HK-2 (cell line): ENCODE measurements around the gene RIMS3.
"Not testable (repeated sequence)": the region's sequence is repeated elsewhere in the genome, so short reads cannot be mapped to it uniquely, and the experiment has no call there.

Source experiments
- DNase-seq: peaks from one replicate; pipeline ENCODE4 v3.0.0-alpha.2; 2018; ENCODE audit not compliant: unreplicated experiment

RIMS3 gene

DNA sequence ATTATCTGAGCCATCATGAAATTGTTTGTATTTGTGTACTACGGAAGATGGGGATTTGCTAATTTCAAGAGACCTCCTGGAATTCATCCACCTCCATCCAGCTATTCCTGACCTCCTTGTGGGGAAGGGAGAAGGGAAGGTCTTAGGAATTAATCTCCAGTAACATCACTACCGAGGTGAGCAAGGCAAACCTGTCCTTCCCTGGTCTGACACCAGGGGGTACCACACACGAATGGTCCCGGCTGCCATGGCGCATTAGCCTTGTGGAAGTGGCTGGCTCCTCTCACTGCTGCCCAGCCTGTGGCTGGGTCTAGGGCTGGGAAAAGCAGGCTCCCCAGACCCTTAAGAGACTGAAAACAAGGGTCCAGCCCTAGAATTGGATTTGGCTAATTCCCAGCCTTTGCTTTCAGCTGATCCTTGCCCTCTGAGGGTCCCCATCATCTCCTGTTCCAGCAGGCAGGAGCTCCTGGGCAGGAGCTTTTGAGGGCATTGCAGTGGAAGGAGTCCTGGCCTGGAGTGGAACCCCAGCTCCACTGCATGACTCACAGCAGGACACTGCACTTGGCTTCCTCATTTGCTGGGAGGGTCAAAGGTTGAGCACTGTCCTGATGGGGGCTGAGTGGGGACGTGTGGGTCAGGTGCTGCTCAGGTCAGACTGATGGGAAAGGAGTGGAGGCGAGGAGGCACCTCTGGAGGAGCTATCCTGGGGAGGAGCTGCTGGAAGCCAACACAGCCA is 34.8 kb downstream of the RIMS3 start:
- no peak for DNase-seq

DNA sequence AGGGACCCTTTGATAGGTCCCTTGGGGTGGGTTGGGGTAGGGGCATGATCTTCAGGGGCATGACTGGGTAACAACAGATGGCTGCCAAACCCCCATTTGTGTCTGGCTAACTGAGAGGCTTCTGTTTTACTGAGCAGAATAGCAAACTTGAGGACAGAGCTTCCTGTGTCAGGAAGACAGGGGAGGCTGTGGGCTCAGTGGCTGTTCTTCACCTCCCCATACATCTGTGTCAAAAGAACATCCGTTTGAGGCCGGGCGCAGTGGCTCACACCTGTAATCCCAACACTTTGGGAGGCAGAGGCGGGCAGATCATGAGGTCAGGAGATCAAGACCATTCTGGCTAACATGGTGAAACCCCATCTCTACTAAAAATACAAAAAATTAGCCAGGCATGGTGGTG is 35.9 kb downstream of the RIMS3 start:
- DNase-seq: not testable (repeated sequence)

DNA sequence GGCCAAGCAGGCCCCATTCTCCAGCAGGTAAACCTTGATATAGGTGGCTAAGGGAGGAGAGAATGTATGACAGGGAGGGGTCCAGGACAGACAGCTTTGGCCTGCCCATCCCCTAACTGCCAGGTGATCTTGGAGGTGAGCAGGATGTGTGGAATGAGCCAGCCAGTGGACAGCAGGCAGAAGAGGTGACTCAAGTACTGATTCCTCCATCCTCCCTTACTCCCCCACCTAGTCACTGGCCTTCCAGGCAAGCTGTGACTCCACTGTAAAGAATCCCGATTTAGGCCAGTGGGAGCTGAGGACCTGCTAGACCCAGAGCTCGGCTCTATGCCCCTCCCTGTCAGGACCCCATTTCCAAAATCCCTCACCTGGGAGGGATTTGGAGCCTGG is 36.6 kb downstream of the RIMS3 start:
- DNase-seq: no peak

DNA sequence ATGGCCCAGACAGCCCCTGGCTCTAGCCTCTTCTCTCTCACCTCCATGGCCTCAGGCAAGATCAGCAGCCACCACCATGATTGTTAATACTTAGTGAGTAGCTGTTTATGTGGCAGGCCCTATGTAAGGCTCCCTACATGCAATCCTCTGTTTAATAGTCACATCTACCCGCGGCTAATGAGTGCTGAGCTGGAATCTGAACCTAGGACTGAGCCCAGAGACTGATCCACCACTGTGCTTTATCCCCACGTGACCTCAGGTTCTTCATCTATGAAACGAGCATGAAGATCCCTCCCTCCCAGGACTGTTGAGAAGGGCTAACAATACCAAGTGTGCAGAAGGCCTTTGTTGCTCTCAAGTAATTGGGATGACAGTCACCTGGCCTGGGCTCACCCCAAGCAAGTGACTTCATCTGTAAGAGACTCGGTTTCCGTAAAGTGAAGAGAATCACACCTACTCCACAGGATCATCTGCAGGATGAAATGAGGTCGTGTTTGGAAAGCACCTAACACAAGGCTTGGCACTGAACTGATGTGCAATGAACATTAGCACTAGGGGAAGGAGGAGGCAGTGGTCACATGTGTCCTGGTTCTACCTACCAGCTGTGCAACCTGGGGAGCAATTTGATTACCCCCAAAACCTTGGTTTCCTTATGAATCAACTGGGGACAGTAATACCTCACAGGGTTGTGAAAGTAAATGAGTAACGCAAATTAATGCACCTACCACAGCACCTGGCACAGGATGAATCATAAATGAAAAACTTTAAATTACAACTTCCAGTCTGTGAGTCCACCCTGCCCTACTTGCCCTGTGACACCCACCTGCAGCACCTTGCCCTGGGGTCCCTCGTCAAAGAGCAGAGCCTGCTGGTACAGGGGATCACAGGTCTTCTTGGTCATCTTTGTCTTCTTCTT is 37.2 kb downstream of the RIMS3 start:
- DNase-seq: no peak

DNA sequence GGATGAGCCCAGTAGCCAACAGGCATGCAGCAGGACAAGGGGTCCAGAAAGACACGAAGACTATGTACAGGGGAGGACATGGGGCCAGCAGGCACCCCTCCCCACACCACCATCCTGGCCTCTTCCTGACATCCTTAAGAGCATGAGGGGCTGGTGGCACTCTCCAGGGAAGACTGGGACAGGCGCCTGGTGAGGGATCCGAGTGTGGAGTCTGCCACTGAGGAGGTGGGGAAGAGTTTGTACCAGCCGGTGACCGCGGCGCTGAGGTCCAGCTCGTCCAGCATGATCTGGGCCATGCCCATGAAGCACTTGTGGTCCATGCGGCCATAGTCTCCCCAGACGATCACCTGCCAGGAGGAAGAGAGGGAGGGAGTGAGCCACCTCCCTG is 39.1 kb downstream of the RIMS3 start:
- DNase-seq: no peak

DNA sequence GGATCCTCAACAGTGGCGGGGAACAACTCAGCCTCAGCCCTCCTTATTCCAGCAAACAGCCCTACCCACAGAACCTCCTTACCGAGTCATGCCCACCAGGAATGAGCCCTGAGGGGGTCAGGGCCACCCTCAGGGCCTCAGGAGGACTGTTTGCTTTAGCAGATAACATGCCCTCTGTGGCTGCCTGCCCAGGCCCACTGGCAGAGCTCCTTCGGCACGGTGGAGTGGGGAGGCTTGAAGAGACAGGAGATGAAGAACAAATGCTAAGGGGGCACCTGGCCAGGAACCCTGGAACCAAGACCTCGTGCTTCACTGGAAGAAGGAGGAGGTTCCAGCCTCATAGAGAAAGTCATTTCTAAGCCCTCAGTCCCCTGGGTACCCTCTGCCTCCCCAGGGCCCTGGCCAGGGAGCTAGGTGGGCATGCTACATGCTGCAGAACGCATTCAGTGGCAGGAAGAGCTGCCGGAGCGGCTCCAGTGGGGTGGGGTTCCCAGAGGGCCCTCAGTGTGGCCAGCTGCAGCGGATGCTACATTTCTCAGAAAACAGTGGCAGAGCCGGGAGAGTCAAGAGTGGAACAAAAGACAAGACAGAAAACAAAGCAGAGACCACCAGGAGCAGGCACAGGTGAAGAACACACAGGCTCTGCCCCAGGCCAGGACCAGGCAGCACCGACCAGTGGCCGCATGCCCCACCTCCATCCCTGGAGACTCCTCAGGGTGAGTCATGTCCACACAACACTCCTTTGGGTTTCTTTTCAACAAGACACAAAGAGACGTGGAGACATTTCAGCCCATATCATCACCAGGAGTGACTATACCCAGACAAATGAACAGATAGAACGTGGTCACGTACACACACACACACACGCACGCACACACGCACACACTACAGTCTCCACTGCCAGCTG is 39.8 kb downstream of the RIMS3 start:
- DNase-seq: no peak

DNA sequence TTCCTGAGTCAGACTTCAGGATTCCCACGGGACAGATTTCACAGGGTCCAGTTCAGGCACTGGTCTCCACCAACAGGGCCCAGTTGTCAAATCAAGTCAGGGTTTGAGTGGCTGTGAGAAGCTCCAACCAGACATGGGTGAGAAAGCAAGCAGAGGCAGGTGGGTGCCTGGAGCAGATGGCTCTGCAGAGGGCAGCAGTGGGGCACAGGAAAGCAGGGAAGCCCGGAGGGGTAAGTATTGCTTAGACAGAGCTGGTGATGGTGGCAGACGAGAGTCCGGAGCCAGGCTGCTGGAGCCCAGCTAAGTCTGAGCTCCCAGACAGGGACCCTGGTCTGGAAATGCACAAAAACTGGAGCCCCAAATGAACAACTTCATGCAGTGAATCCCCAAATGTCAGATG is 40.4 kb downstream of the RIMS3 start:
- no peak for DNase-seq

DNA sequence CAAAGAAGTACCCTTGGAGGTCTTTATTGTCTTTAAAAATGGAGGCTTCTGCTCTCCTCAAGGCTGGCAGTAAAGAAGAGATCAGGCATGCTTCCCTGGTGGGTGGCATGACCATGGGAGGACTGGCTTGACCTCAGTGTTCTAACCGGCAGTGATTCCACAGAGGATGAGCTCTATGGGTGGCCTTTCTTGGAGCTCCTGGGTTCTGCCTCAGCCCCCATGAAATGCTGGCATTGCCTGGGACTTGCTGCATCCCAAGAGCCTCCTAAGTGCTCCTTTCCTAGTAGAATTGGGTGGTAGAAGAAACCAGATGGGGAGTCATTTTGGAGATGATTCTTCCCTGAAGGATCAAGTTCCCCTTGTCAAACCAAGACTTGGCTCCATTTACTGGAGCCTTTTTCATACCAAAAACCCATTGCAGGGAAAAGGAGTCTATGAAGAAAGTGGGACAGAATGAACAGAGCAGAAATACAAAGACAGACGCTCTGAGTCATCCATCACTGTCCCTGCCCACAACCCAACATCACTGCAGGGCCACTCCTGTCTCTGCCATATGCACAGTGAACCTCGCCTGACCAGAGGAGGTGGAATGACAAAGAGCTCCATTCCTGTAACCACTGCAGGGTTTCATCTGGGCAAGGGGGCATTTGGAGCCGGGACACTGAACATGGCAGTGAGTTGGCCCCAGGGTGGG is 42.4 kb downstream of the RIMS3 start:
- no peak for DNase-seq

DNA sequence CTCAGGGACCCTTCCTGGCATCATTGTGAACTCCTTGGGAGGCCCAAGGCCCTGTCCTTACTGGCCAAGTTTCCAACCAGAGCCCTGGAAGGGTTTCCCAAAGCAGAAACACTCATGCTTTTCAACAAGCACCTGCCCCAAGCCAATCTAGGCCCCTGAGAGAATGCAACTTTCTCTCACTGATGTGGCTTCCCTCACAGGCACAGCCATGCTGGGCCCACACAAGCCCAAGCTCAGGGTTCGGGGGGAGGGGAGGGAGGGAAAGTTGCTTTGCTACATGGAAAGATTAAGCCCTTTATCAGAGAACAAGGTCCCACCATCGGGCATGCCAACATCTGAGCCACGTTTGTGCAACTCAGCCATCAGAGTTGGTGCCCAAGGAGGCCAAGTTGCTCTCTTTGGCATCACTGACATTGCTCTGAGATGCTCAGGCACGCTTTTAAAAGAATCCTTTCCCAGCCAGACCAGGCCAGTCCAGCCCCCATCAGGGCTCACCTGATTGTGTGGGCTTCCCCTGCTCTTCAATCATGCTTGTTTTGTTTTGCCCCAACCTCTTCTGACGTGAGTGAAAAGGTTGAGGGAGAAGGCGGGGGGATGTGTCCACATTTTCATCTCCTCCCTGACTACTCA is 43.5 kb downstream of the RIMS3 start:
- no peak for DNase-seq

DNA sequence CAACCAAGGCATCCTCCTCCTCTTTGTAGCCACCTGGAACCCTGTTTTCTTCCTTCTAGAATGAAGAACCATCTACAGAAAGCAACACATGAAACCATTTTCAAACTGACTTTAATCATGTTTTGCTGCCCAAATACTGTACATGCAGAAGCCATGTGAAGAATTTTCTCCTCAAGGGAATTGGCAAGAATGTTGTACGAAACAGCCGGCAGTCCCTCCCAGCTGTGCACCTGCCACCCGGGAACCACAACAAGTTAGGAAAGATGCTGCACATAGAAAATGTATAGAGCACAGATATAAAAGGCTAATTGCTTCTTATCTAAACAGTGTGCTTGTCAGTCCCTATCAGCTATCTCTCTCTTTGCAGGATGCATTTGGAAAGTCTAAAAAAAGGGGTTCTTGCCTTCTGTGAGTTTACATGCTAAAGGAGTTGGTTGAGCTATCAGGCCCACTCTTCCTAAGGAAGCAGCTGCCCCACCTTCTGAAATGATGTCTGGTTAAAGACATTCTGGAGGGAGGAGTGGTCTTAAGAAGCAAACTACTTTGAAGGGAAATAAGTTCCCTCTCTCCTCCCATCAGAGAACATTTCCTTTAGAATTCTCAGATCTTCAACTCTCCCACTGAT is 44.8 kb downstream of the RIMS3 start:
- DNase-seq: no peak

DNA sequence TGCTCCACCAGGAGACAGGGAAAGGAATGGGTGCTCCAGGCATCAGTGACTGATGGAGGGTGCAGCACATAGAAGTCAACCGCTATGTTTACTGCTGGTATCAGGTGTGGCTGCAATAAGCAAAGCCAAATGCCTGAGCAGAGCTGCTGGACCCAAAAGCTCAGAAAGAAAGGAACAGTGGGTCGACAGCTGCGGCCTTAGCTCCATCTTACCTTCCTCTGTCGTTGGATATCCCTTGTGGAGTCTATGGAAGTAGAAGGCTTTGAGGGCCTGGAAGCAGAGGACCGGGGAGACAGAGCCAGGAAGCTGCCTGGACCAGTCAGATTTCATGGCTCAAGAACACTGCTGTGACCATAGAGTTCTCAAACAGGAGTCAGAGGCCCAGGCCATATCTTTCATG is 45.3 kb downstream of the RIMS3 start:
- no peak for DNase-seq

DNA sequence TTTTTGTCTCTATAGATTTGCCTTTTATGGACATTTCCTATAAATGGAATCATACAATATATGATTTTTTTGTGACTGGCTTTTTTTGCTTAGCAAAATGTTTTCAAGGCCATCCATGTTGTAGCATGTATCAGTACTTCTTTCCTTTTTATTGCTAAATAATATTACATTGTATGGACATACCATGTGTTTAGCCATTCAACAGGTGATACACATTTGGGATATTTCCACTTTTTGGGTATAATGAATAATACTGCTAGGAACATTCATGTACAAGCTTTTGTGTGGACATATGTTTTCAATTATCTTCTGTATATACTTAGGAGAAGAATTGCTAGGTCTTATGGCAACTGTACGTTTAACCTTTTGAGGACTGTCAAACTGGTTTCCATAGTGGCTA is 47.4 kb downstream of the RIMS3 start:
- no peak for DNase-seq

DNA sequence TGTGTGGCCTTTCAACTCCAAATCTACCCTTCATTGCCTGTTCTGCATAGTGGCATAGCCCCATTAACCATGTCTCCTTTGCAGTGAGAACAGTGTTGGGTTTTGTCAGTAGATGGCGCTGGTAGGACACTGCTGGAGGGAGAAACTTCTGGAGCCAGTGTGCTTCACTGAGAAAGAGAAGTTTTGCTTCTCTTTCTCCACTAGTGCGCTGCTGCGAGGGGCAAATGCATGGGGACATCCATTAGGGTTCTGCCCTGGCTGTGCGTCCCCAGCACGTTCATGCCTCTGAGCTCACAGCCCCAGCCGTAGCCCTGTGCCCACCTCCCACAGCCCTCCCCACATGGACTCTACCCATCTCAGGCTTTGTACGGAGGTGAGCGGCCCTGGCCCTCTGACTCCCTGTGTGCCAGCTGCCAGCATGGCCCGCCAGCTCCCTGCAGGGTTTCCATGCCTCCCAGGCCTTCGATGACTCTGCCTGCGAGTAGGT is 53.1 kb downstream of the RIMS3 start:
- peak; percentile 50 for DNase-seq

DNA sequence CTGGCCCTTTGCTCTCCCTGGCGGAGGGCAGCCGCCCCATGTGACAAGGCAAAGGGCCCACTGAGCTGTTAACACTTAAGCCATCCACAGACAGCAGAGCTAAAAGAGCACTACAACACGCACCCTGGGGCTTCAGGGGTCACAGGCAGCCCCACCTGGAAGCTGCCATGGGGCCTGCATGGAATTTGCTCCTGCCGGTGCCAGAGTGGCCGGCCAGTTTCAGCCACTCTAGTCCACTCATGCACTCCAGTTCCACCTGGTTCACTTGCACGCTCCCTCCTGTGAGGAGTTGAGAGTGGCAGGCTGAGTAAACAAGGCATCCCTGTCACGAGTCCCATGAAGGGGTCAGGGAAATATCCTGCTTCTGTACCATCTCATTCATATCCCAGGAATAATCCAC is 55.3 kb downstream of the RIMS3 start:
- DNase-seq: no peak

DNA sequence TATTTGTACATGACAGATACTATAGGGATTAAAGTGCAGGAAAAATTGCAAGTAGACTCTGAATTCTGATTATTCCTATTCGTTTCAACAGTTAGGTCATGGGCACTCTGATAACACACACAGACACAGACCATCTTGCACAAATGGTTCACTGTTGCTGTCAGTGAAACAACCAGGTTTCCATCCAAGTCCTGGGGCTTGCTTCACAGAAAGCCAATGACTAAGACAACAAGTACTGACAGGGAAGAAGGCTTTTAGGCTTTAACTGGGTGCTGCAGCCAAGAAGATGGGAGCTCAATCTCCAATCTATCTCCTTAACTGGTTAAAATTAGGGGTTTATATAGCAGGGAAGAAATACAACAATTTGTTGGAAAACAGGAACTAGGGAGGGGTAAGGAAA is 57.6 kb downstream of the RIMS3 start:
- DNase-seq: no peak

DNA sequence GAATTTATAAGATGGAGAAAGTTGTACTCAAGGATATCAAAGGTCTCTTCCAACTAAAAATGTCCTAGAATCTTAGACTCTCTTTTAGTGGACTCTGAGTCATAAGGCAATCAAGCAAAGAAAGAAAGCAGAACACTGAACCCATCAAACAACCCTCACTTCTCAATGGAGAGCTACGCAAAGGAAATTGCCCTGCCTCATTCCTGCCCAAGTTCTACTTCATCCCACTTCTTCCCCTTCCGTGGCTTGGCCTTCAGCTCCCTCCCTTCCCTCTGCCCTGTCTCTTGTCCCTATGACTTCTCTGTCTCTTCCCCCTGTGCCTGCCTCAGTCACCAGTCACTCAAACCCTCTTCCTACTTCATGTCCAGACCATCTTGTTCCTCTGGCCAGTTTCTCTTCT is 58.5 kb downstream of the RIMS3 start:
- no peak for DNase-seq

DNA sequence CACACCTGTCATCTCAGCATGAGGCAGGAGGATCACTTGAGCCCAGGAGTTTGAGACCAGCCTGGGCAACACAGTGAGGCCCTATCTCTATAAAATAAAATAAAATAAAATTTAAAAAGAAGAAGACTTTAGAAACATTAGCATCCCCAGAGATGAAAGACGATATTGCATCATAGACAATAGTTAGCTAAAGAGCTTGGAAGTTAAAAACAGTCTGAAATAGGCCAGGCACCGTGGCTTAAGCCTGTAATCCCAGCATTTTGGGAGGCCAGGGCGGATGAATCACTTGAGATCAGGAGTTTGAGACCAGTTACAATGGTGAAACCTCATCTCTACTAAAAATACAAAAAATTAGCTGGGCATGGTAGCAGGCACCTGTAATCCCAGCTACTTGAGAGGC is 59.3 kb downstream of the RIMS3 start:
- no peak for DNase-seq

DNA sequence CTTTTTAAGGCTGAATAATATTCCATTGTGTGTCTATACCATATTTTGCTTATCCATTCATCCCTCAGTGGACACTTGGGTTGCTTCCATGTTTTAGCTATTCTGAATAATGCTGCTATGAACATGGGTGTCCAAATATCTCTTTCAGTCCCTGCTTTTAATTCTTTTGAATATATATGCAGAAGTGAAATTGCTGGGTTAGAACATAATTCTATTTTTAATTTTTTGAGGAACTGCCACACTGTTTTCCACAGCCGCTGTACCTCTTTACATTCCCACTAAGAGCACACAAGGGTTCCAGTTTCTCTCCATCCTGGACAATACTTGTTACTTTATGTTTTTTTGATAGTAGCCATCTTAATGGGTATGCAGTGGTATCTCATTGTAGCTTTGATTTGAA is 65.6 kb downstream of the RIMS3 start:
- DNase-seq: no peak

DNA sequence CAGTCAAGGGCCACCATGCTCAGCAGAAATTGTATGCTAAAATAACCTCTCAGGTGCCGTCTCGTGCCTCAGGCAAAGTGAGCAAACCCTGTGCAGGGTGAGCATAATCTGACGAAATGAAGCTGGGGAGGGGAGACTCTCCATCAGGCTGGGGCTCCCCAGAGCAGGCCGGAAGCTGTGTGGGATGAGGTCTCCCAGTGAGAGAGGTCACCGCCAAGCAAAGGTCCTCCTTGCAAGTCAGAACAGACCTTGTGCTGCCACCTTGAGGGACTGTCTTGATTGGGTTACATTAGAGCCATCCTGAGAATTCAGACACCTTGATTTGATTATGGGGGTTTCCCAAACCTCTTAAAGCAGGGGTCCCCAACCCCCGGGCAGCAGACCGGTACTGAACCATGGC is 69.9 kb downstream of the RIMS3 start:
- no peak for DNase-seq

DNA sequence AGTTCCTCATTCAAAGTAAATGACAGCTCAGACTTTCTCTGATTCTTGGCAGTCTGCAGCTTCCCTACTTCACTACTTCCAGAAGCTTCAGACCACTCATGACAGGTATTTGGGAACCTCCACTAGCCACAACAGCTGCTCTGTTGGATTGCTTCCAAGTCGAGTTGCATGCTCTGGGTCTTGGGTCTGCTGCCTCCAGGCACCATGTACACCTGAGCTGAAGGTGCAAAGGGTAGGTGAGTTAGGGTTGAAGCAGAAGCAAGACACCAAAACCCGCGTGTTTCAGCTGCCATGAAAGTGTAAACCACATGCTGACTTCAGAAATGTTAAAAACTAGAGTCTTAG is 71.3 kb downstream of the RIMS3 start:
- no peak for DNase-seq
